Measurements from ENCODE around the gene TIMP3.

- TF ChIP-seq CTCF (IDR thresholded peaks at IDR 0.05): no peak
- TF ChIP-seq POLR2AphosphoS5 (IDR thresholded peaks at IDR 0.05): no peak
Measured at GRCh38 chr22:32799496-32799895, 2.0 kb upstream of the TIMP3 start.

All from breast epithelium (tissue), 3 donors.